GM15510 (cell line): ENCODE data around the gene IFT52.

Experiments used
- POLR2A ChIP-seq: IDR thresholded peaks from 3 replicates; pipeline ENCODE4 v1.6.1; 2011; ENCODE audit warnings: borderline replicate concordance; ENCODE audit not compliant: insufficient read length; ENCODE audit errors: extremely low read depth

Gene IFT52

GRCh38 chr20:43559147-43559987 lies 31.4 kb upstream of the IFT52 start:
- TF ChIP-seq POLR2A: no peak

GRCh38 chr20:43560974-43561373 lies 29.8 kb upstream of the IFT52 start:
- TF ChIP-seq POLR2A: no peak

GRCh38 chr20:43563429-43563828 lies 27.3 kb upstream of the IFT52 start:
- TF ChIP-seq POLR2A: no peak

- TF ChIP-seq POLR2A: no peak
These were observed 26.7 kb upstream of the IFT52 start for GRCh38 chr20:43563991-43564390.

GRCh38 chr20:43564455-43564854 lies 26.3 kb upstream of the IFT52 start:
- no peak for TF ChIP-seq POLR2A

- TF ChIP-seq POLR2A: no peak
These were observed 25.6 kb upstream of the IFT52 start for GRCh38 chr20:43564993-43565757.

- no peak for TF ChIP-seq POLR2A
These were observed 25.0 kb upstream of the IFT52 start for GRCh38 chr20:43565758-43566104.

GRCh38 chr20:43567477-43567876 lies 23.3 kb upstream of the IFT52 start:
- TF ChIP-seq POLR2A: no peak

- TF ChIP-seq POLR2A: no peak
These were observed 22.0 kb upstream of the IFT52 start for GRCh38 chr20:43568706-43569105.

GRCh38 chr20:43569282-43569681 lies 21.5 kb upstream of the IFT52 start:
- no peak for TF ChIP-seq POLR2A

- no peak for TF ChIP-seq POLR2A
These were observed 20.2 kb upstream of the IFT52 start for GRCh38 chr20:43570496-43570895.

GRCh38 chr20:43571310-43571709 lies 19.4 kb upstream of the IFT52 start:
- no peak for TF ChIP-seq POLR2A

GRCh38 chr20:43571771-43572170 lies 19.0 kb upstream of the IFT52 start:
- no peak for TF ChIP-seq POLR2A

GRCh38 chr20:43572891-43573290 lies 17.8 kb upstream of the IFT52 start:
- TF ChIP-seq POLR2A: no peak

GRCh38 chr20:43576108-43576507 lies 14.6 kb upstream of the IFT52 start:
- TF ChIP-seq POLR2A: no peak
